Measurements from ENCODE around the gene TRAF3.

GRCh38 chr14:102952276-102952675 lies 175.0 kb downstream of the TRAF3 start:
- TF ChIP-seq, protein P1, sequence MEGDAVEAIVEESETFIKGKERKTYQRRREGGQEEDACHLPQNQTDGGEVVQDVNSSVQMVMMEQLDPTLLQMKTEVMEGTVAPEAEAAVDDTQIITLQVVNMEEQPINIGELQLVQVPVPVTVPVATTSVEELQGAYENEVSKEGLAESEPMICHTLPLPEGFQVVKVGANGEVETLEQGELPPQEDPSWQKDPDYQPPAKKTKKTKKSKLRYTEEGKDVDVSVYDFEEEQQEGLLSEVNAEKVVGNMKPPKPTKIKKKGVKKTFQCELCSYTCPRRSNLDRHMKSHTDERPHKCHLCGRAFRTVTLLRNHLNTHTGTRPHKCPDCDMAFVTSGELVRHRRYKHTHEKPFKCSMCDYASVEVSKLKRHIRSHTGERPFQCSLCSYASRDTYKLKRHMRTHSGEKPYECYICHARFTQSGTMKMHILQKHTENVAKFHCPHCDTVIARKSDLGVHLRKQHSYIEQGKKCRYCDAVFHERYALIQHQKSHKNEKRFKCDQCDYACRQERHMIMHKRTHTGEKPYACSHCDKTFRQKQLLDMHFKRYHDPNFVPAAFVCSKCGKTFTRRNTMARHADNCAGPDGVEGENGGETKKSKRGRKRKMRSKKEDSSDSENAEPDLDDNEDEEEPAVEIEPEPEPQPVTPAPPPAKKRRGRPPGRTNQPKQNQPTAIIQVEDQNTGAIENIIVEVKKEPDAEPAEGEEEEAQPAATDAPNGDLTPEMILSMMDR (IDR thresholded peaks at IDR 0.05; ENCODE audit: borderline replicate concordance, extremely low read depth, low read length, poor library complexity, severe bottlenecking): no peak
- no peak for TF ChIP-seq EZH2 (IDR thresholded peaks at IDR 0.05; ENCODE audit: borderline replicate concordance, low read depth, low read length, severe bottlenecking)

All from DND-41 (cell line).